ENCODE results near the gene SEMG1.

The SEMG1 gene, protein sequence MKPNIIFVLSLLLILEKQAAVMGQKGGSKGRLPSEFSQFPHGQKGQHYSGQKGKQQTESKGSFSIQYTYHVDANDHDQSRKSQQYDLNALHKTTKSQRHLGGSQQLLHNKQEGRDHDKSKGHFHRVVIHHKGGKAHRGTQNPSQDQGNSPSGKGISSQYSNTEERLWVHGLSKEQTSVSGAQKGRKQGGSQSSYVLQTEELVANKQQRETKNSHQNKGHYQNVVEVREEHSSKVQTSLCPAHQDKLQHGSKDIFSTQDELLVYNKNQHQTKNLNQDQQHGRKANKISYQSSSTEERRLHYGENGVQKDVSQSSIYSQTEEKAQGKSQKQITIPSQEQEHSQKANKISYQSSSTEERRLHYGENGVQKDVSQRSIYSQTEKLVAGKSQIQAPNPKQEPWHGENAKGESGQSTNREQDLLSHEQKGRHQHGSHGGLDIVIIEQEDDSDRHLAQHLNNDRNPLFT

DNA sequence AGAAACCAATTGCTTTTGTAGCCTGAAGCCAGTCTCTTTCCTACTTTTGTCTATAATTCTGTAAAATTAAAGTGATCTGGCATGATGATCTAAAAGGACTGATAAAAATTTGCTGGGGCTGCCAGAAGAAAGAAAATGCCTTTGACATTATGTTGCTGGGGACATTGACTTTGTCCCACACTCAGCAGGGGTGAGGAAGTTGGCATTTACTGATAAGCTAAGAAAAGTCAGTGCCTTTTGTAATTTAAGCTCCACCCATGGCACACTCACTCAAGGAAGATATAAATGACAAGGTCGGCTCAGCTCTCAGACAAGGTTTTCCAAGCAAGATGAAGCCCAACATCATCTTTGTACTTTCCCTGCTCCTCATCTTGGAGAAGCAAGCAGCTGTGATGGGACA is at the start of gene SEMG1:
SEMG1 (plus strand) TSS at position 309 of the 400 bp plus-strand sequence; CDS start at position 330, 21 bp downstream.
- DNase-seq, result no peak

DNA sequence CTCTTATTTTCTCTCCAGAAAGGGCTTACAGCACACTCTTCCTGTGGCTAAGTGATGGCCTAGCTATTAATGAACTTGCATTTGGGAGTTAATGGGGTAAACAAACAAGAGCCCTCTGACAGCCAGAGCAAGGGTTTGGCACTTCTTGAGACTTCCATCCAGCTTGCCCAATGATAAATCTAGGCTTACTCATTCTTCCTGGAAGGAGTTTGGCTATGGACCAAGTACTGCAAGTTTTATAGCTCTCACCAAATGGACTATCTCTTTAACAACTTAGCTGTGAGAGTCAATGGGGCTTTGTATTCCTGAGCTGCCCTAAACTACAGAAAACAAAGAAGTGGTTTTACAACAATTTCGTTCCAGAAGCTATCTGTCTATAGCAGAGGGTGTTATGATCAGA is 48.9 kb upstream of the SEMG1 start:
- no peak for DNase-seq

DNA sequence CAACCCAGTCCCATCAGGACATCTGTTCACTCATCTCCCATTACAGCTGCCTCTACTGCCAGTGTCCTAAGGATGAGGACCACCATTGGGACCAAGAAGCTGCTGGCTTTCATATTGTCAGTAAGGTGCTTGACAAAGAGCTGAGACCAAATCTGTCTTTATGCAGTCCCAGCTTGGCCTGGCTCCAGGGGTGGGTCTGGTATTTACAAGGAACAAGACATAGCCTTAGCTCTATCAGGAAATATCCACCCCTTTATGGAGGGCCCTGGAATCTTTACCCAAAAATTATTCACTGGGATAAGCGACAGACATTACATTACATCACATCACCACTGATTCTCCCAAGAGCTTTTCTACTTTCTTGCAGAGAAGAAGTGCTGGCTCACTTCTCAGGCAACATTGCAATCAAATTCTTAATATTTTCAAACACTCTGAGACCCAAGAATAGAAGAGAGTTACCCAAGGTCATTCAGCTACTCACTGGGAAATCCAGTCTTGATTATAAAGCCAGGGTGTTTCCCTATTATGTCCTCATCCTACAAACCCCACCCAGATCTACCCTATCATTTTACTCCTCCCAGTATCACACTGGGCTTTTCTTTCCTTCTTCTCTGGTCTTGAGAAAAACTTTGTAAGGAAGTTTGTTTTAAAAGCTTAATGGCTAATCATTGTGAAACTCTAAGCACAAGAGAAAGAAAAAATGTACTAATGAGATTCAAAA is 43.6 kb upstream of the SEMG1 start:
- DNase-seq, result no peak

DNA sequence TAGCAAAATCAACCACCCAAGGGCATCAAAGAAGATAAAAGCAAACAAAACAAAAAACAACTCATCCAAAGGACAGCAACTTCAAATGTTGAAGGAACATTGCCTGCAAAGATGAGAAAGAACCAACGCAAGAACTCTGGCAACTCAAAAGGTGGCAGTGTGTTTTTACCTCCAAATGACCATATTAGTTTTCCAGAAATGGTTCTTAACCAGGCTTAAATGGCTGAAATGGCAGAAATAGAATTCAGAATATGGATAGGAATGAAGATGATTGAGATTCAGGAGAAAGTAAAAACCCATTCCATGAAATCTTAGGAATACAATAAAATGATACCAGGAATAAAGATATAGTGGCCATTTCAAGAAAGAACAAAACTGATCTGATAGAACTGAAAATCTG is 41.9 kb upstream of the SEMG1 start:
- no peak for DNase-seq

DNA sequence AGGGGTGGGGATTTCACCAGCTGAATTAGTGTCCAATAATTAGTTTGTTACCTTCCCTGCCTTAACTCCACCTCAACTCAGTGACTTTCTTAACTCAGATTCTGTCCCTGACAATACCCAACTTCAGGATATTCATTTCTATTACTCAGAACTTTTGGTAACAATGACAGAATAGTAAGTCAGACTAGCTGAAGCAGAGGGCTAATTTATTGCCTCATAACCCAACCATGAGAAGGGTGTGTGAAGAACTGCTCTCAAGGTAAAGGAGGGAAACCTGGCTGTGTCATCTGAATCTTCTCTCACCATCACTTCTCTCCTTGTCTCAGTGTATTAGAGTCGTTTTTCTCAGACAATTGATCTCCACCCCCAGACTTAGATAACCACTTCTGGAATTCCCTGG is 33.3 kb upstream of the SEMG1 start:
- no peak for DNase-seq

DNA sequence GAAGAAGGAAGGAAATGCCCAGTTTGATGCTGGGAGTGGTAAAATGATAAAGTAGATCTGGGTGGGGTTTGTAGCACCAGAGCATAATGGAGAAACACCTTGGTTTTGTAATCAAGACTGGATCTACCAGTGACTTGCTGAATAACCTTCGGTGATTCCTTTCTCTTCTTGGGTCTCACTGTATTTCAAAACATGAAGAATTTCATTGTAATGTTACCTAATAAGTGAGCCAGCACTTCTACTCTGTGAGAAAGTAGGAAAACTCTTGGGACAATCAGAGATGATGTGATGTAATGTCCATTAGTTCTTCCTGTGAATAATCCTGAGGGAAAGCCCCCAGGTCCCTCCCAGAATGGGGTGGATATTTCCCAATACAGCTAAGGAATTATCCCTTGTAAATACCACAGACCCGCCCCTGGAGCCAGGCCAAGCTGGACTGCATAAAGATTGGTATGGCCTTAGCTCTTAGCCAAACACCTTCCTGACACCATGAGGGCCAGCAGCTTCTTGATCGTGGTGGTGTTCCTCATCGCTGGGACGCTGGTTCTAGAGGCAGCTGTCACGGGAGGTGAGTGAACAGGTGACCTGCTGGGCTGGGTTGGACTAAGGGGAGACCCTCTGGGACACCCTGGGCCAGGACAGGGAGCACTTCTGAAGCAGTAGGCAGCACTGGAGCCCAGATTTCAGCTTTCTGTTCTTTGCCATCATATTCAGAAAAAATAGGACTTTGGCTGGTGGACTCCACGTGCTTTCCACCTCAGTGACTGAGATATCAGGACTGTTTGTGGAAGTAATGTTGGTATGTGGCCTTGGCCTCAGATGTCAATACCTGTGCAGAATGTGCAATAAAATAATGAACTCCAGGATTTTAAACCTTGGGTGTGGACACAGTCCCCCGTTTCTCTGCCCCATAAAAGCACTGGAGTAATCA is 32.1 kb upstream of the SEMG1 start, which contains the start of gene PI3:
PI3 (plus strand) TSS at position 469 of the 931 bp plus-strand sequence; CDS start at position 490, 21 bp downstream.
- DNase-seq, result no peak

DNA sequence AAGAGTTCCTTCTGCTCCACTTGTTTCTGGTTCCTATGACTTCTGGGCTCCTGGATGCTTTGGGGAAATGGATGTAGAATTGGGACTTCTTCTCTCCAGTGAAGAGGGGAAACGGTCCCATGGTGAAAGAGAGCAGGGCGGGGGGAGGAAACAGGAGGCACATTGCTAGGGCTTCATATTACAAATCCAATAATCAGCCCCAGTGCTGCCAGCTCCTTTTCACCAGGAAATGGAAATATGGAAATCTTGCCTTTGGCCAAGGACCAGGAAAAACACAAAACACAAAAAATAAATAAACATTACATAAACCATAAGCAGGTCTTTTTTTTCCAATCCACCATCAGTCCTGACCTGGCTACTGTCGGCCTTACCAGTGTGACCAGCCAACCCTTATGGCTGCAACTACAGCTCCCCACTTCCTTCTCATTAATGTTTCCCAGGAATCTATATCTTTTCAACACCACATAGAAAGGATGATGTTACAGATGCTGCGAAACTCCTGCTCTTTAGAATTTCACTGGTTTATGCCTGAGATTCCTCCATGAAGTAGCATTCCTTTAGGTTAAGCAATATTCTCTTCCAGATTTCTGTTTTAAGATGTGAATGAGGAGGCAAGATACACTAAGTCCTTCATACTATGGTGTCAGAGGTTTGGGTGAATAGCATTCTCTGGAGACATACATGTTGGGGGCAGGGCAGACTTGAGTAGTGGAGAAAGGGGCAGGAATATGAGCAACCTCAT is 30.1 kb upstream of the SEMG1 start:
- DNase-seq, result no peak

DNA sequence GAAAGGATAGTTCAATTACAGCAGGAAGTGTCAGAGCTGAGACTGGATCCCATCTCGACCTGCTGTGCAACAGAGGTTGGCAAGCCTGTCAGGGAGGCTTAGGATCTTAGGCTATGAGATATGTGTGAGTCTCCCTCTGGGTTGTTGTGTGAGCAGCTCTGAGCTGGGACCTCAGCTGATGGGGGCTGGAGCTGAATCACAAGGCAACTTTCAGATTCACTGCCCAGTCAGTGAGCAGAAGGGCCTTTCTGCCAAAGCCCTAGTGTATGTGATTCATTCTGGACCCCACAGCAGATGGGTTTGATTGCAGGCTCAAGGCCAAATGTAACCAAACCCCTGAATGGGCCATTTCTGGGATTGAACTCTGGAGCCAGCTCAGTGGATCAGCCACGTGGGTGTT is 27.7 kb upstream of the SEMG1 start:
- no peak for DNase-seq

DNA sequence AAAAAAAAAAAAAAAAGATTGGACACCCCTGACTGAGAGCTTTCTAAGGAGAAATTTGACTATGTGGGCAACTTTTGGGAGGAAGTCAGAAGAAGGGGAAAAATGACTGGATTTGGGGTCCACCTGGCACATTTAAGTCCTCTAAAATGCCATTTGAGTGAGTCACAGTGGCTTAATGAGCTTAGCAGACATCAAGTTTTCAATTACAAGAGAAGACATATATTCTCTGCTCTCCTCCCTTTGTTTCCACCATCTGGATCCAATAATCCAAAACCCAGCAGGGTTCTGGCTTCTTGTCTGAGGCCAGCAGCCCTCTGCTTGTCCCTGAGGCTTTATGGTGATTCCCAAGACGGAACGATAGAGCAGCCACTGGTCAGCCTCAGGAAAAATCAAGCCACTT is 25.2 kb upstream of the SEMG1 start:
- DNase-seq, result no peak

DNA sequence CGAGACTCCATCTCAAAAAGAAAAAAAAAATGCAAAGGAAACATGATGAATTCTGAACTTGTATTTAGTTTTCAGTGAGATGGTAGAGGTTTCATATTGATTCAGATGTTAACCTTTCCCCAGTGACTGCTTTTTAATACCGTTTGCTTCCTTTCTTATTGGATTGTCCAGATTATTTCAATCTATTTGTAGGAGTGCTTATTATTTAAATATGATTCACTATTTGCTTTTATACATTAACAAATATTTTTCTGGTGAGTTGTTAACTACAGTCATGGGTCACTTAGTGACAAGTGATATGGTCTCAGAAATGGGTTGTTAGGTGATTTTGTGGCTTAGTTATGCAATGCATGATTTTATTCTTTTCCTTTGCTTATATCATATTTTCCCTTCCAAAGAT is 23.7 kb upstream of the SEMG1 start:
- DNase-seq, result no peak

DNA sequence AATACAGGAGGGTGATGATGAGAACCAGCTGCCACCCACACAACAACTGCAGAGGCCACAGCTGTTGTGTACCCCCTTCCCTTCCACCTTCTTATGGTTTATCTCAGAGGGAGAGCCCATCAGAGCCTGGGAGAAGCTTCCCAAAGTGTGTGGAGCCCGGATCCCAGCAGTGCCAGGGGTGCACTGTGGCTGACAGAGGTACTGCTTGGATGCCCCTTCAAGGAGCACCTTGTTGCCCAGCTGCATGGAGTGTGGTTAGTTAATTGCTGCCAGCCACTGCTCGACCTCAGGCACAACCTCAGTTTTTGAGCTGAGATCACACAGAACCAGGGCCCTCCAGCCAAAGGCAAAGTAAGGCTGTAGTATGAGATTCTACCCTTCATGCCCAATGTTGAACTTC is 19.1 kb upstream of the SEMG1 start:
- no peak for DNase-seq

DNA sequence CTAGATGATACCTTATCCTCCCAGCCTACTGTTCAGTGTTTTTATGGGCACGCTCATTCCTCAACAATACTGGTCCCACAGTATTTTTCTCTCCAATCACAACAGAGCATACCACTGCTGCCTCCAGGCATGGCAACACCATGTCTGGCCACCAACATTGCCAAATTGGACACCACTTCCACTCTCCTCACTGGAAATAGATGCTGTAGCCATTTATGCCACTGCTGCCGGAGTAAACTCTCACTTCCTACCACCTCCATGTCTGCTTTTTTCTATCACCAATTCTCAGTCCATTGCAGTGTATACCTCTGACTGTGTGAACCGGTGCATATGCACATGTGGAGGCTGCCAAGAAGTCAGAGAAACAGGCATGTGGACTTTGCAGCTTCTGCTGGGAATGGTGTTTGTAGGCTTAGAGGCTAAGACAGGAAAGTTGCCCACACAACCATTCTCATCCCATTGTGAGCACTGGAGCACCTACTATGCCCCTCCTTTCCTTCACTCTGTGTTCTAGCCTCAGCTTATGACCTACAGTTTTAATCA is 17.7 kb upstream of the SEMG1 start:
- DNase-seq, result no peak

DNA sequence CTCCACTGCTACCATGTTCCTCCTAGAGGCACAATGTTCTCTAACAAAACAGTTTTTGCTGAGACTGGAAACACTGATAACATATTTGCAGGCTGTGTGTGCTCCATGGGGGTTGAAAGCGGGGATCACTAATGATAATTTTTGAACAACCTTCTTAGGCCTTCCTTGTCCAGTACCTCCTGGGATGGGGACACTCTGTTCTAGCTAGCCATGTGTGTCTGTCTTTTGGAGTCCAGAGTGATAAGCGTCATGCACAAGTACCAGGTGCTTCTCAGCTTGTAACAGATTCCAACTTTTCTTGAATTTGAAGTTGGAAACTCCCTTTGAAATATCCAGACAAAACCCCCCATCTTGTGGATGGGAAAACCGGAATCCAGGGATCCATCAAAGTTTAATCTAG is 17.0 kb upstream of the SEMG1 start:
- no peak for DNase-seq

DNA sequence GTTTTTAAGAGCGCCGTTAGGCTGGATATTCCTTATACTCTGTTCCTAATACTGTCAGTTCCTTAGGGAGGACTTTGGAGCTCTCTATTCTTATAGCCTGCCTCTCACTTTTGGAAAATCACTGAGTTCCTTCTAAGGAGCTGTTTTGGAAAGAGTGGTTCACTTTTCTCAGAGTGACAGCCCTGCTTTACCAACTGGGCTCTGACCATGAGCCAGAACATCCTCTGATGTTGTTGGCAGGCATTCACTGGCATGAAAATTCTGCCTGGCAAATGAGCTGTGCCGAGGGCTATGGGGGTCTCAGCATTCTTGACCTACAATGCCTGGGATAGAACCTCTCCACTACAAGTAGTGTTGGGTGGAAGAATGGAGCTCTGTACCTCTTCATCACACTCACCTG is 14.9 kb upstream of the SEMG1 start:
- no peak for DNase-seq

DNA sequence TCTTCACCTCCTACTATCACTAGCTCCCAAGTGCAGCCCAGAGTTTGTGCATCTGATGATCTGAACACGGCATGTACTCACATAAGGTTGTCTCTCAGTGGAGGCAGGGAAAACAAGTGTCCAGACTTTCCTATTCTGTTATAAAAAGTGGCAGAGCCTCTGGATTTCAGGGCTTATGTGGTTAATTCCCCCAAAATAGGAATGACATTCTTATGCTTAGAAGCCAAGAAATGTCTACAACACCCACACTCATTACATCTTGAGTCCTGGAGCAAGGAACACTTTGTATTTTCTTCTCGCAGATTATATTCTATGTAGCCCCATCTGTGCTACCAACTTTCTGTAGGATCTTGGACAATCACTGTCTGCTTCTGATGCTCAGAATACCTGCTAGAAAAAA is 13.5 kb upstream of the SEMG1 start:
- no peak for DNase-seq

DNA sequence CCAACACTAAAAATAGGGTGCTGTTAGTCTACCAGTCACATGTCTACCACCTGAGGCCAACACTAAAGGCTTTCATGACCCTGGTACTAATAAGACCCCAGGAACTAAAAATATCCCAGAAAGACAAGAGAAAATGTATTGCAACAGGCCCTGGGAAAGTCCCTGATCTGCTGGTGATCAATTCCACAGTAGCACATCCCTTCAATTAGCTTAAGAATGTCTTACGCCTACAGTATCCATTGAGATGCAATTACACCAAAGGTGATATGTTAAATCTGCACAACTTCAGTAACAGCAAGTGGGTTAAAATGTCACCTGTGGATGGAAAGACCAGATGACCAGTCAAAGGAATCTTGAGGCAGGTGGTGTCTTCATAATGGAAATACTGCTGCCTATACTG is 3.1 kb downstream of the SEMG1 start:
- DNase-seq, result no peak

DNA sequence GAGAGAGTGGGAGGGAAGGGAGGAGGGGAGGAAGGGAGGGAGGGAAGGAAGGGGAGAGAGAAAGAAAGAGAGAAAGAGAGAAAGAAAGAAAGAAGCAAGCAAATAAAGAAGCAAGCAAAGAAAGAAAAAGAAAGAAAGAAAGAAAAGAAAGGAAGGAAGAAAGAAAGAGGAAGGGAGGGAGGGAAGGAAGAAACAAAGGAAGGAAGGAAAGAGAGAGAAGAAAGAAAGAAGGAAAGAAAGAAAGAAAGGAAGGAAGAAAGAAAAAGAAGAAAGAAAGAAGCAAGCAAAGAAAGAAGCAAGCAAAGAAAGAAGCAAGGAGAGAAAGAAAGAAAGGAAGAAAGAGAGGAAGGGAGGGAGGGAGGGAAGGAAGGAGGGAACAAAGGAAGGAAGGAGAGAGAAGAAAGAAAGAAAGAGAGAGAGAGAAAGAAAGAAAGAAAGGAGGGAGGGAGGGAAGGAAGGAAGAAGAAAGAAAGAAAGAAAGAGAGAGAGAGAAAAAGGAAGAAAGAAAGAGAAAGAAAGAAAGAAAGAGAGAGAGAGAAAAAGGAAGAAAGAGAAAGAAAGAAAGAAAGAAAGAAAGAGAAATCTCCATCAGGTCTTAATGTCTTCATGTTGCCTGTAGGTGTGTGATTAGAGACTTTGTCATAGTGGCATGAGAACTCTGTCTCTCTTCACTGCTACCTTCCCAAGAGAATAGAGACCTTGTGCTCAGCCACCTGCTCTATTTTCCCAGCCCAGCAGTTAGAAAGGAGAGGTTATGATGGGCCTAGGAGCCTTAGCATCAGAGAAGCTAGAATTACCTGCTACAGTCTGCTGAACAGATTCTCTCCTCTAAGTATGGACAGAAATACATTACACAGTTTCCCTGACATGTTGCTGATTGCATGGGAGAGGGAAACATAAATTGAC is 5.0 kb downstream of the SEMG1 start:
- DNase-seq, result no peak

DNA sequence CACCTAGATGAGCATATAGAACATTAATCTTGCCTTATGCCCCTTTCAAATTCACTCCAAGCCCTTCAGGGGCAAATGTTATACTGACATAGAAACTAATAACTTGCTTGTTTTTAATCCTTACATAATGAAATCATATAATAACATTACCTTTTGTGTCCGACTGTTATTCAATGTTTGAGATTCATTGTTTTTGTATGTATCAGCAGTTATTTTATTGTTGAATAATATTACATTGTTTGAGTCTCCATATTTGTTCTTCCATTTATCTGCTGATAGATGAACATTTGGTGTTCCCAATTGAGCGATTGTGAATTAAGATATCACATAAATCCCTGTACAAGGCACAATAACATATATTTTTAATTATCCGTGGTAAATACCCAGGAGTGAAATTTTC is 6.0 kb downstream of the SEMG1 start:
- DNase-seq, result no peak

DNA sequence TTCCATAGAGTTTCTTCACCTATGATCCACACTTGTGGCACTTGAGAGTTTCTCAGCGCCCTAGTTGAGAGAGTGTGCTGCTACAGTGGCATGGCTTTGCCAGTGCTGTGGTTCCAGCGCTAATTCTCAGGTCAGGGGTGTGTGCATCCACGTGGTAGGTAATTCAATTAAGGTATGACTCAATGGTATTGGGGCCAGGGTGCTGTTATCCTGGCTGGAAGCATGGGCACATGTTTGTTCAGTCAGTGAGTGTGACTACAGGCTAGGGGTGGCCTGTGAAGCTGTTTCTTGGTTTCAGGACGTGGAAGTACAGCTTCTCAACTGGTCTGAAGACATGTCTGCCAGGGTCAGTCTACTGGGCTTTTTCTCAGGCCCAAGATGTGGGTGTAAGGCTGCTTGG is 11.3 kb downstream of the SEMG1 start:
- DNase-seq, result no peak

DNA sequence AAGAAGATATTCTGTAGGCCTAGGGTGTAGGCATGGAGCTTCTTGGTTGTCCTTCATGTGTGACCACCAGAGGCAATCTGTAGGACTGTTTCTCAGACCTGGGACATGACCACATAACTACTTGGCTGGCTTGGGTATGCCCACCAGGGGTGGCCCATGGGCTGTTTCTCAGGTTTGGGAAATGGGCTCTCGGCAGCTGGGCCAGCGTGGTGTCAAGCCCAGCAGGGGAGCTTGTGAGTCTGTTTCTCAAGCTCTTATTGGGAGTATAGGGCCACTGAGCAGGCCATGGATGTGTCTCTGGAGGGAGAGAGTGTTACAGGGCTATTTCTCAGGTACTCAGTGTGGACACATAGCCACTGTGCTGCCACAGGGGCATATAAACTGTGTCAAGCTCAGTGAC is 11.8 kb downstream of the SEMG1 start:
- no peak for DNase-seq

DNA sequence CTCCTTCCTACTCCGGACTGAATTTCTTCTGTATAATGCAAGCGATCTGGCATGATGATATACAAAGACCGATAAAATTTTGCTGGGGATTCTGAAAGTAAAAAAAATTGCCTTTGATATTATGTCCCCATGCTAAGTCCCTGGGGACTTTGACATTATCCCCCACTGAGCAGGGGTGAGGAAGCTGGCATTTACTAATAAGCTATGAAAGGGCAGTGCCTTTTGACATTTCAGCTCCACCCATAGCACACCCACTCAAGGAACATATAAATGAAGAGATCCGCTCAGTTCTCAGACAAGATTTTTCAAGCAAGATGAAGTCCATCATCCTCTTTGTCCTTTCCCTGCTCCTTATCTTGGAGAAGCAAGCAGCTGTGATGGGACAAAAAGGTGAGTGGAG is 14.2 kb downstream of the SEMG1 start, which contains the start of gene SEMG2:
SEMG2 (plus strand) TSS at position 298 of the 400 bp plus-strand sequence; CDS start at position 315, 17 bp downstream.
- no peak for DNase-seq

Data from NCI-H345 (cell line).